Mesenchymal stem cell (in vitro differentiated cells and primary cell): ENCODE measurements around the gene SAMD4B.
A peak's percentile ranks its signal among the peaks of the same experiment; 100 is the strongest.

Experiments used
- DNase-seq: peaks from one replicate; pipeline ENCODE4 v3.0.0-alpha.2; 2013
- H2AFZ ChIP-seq: one replicate; pipeline ENCODE4 v1.6.1; 2013; ENCODE audit warnings: low read depth, mild to moderate bottlenecking, control low read depth, inconsistent platforms, low read length, moderate library complexity
- H2AK5ac ChIP-seq: 2 replicates; pipeline ENCODE4 v1.6.1; 2013; ENCODE audit warnings: low read length, moderate library complexity, mild to moderate bottlenecking, inconsistent platforms; ENCODE audit not compliant: severe bottlenecking
- H2BK120ac ChIP-seq: one replicate; pipeline ENCODE4 v1.6.1; 2013; ENCODE audit warnings: low read depth, mild to moderate bottlenecking, inconsistent platforms, low read length, moderate library complexity
- H2BK12ac ChIP-seq, 2 experiments: one replicate each; pipeline ENCODE4 v1.6.1; 2013; ENCODE audit warnings: inconsistent platforms in 2 of 2, low read length in 2 of 2, mild to moderate bottlenecking in 2 of 2, moderate library complexity in 2 of 2, control low read depth in 1 of 2
- H2BK15ac ChIP-seq: one replicate; pipeline ENCODE4 v1.6.1; 2013; ENCODE audit warnings: mild to moderate bottlenecking, low read depth, inconsistent platforms; ENCODE audit not compliant: poor library complexity, severe bottlenecking
- H2BK5ac ChIP-seq: 2 replicates; pipeline ENCODE4 v1.6.1; 2013; ENCODE audit warnings: low read depth, mild to moderate bottlenecking, low read length, control low read depth, inconsistent platforms; ENCODE audit not compliant: poor library complexity, severe bottlenecking
- H3K14ac ChIP-seq, 2 experiments: one replicate each; pipeline ENCODE4 v1.6.1; 2013; ENCODE audit warnings: inconsistent platforms in 2 of 2, low read length in 2 of 2, control low read depth in 1 of 2, mild to moderate bottlenecking in 1 of 2, moderate library complexity in 1 of 2
- H3K18ac ChIP-seq, 2 experiments: one replicate each; pipeline ENCODE4 v1.6.1; 2013; ENCODE audit warnings: inconsistent platforms in 2 of 2, low read length in 2 of 2, control low read depth in 1 of 2, low read depth in 1 of 2, mild to moderate bottlenecking in 1 of 2
- H3K23ac ChIP-seq, 2 experiments: one replicate each; pipeline ENCODE4 v1.6.1; 2013; ENCODE audit warnings: inconsistent platforms in 2 of 2, low read length in 2 of 2, mild to moderate bottlenecking in 2 of 2, moderate library complexity in 2 of 2, control low read depth in 1 of 2
- H3K27ac ChIP-seq: 2 replicates; pipeline ENCODE4 v1.5.1; 2013; ENCODE audit warnings: mild to moderate bottlenecking, moderate library complexity, low read length, control low read depth, inconsistent platforms; ENCODE audit not compliant: poor library complexity, severe bottlenecking
- H3K27me3 ChIP-seq, 2 experiments: 2 replicates each; pipeline versions ENCODE4 v1.6.1 to v1.7.0; 2013; ENCODE audit warnings: low read length in 2 of 2, mild to moderate bottlenecking in 2 of 2, moderate library complexity in 2 of 2, control low read depth in 1 of 2, inconsistent platforms in 1 of 2; ENCODE audit not compliant: control insufficient read depth in 1 of 2, insufficient read depth in 1 of 2
- H3K36me3 ChIP-seq, 2 experiments: 2 replicates each; pipeline versions ENCODE4 v1.6.1 to v1.7.0; 2013; ENCODE audit warnings: low read length in 2 of 2, control low read depth in 1 of 2, inconsistent platforms in 1 of 2, low read depth in 1 of 2, mild to moderate bottlenecking in 1 of 2; ENCODE audit not compliant: insufficient read depth in 2 of 2, control insufficient read depth in 1 of 2
- H3K4ac ChIP-seq, 2 experiments: one replicate each; pipeline ENCODE4 v1.6.1; 2013; ENCODE audit warnings: inconsistent platforms in 2 of 2, low read length in 2 of 2, mild to moderate bottlenecking in 2 of 2, moderate library complexity in 2 of 2, control low read depth in 1 of 2, low read depth in 1 of 2
- H3K4me1 ChIP-seq: 2 replicates; pipeline ENCODE4 v1.6.1; 2013; ENCODE audit warnings: low read depth, low read length, control low read depth; ENCODE audit not compliant: control insufficient read depth, insufficient read depth
- H3K4me2 ChIP-seq: 2 replicates; pipeline ENCODE4 v1.6.1; 2013; ENCODE audit warnings: low read length, mild to moderate bottlenecking, inconsistent platforms; ENCODE audit not compliant: poor library complexity, severe bottlenecking
- H3K4me3 ChIP-seq, 2 experiments: 2 replicates each; pipeline versions ENCODE4 v1.5.1 to v1.7.0; 2013; ENCODE audit warnings: low read length in 2 of 2, mild to moderate bottlenecking in 2 of 2, control low read depth in 1 of 2, low read depth in 1 of 2; ENCODE audit not compliant: insufficient read depth in 1 of 2
- H3K79me1 ChIP-seq: replicated peaks from 2 replicates; pipeline ENCODE4 v1.6.1; 2013; ENCODE audit warnings: mild to moderate bottlenecking, control low read depth, low read length, inconsistent platforms; ENCODE audit not compliant: poor library complexity, severe bottlenecking
- H3K9ac ChIP-seq: 2 replicates; pipeline ENCODE4 v1.7.0; 2013; ENCODE audit warnings: mild to moderate bottlenecking, low read length, moderate library complexity
- H3K9me3 ChIP-seq: 2 replicates; pipeline ENCODE4 v1.7.0; 2013; ENCODE audit warnings: mild to moderate bottlenecking, low read length; ENCODE audit not compliant: control insufficient read depth
- H4K8ac ChIP-seq: one replicate; pipeline ENCODE4 v1.6.1; 2013; ENCODE audit warnings: inconsistent platforms, mild to moderate bottlenecking, low read length, moderate library complexity
- H4K91ac ChIP-seq: one replicate; pipeline ENCODE4 v1.6.1; 2013; ENCODE audit warnings: mild to moderate bottlenecking, low read length, inconsistent platforms
- WGBS: methylation state at CpG from one replicate; pipeline ENCODE4 v1.1.7; 2013; ENCODE audit warnings: mixed read lengths; 5-methylcytosine and 5-hydroxymethylcytosine counted together

SAMD4B gene

DNA sequence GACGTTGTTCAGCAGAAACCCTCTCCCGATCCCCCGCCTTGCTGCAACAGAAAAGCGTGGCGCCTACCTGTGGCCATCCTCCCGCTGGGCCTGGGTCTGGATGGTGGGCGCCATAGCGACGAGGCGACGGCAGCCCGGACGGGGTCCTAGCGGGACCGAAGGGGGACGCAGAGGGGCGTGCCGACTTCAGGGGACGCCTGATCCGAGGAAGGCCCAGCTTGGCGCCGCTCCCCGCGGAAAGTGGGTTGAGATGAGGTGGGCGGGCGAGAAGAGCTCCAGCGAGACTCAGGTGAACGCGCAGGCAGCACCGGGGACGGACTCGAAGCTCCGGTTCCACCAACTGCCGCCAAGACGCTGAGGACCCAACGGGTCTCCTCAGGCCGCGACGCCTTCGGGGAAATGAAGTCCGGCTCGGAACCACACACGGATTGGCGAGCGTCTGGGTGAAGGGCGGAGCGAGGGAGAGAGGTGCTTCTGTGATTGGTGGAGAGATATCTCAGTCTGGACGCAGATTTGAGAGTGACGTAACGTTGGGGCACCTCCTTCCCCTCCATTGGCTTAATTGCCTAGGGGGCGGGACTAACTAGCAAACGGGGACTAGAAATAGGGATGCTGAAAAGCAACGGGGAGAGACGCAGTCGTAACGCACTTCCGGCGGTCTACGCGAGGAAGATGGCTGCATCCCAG lies 48.7 kb downstream of the SAMD4B start, which contains the start of the genes MED29 and PAF1:
MED29 (plus strand) TSS at position 628 of the 687 bp plus-strand sequence; CDS start at position 673, 45 bp downstream.
PAF1 (minus strand) TSS at position 356 of the 687 bp plus-strand sequence; CDS start at position 114, 242 bp downstream.
- peak within 1 kb of the TSS; percentile 79 for H3K4me2 ChIP-seq
- peak within 1 kb of the TSS; percentile 90 for H4K91ac ChIP-seq
- peak within 1 kb of the TSS; percentile 69 to 88 for H3K4ac ChIP-seq
- peak within 1 kb of the TSS; percentile 93 for H4K8ac ChIP-seq
- peak within 1 kb of the TSS in 1 of 2 experiments; percentile 46 for H3K23ac ChIP-seq
- peak within 1 kb of the TSS; percentile 97 for H3K27ac ChIP-seq
- no peaks in the 10 kb centered on the region for H3K27me3 ChIP-seq
- no peaks in the 10 kb centered on the region for H3K9me3 ChIP-seq
- peak within 1 kb of the TSS; percentile 88 for H2BK5ac ChIP-seq
- peak within 1 kb of the TSS; percentile 94 for H2BK15ac ChIP-seq
- H3K9ac ChIP-seq, result peak within 1 kb of the TSS; percentile 98
- peak within 1 kb of the TSS; percentile 9 to 85 for H3K14ac ChIP-seq
- DNase-seq, result peak; percentile 100
- peak within 1 kb of the TSS; percentile 96 to 99 for H3K18ac ChIP-seq
- WGBS, result under 1% methylated on average over 60 of the region's 60 CpGs
- H2BK120ac ChIP-seq, result peak within 1 kb of the TSS; percentile 78
- H3K4me3 ChIP-seq, result peak within 1 kb of the TSS; percentile 88 to 100
- H2AK5ac ChIP-seq, result peak within 1 kb of the TSS; percentile 46
- peaks cover 48 to 62% of the 10 kb centered on the region in 2 experiments for H3K36me3 ChIP-seq
- H3K79me1 ChIP-seq, result peaks cover 29% of the 10 kb centered on the region
- H3K4me1 ChIP-seq, result peaks cover 15% of the 10 kb centered on the region
- H2BK12ac ChIP-seq, result no peak within 1 kb of the TSS
- peak within 1 kb of the TSS; percentile 94 for H2AFZ ChIP-seq

DNA sequence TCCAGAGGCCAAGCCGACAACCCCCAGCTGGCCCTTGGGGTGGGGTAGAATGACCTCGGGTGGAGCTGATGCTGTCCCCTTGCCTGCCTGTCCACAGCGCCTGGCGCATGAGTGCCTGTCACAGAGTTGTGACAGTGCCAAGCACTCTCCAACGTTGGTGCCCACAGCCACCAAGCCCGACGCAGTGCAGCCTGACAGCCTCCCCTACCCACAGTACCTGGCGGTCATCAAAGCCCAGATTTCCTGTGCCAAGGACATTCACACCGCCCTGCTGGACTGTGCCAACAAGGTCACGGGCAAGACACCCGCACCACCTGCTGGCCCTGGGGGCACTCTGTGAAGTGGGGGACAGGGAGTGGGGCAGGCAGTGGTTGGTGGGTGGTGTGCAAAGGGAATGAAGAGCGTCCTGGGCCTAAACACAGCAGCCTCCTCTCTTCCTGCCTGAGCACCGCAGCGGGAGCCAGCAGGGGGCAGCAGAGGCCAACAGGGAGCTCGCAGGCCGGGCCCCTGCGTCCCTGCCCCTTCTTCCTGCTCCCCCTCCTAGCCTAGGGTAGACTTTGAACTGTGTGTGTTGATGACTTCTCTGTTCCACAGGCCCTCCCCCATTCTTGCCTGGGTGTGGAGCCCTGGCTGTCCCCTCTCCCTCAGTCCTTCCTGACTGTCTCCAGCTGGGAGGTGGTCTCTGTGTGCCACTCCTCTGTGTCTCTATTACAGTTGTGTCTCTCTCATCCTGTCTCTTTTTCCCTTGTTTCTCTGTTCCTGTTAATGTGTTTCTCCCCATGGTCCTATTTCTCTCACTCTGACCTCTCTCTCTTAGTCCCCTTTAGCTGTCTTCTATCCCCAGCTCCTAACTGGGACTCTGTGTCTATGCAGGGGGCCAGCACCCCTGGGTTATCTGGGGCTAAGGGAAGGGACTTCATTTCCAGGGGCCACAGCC lies 55.4 kb downstream of the SAMD4B start:
- Histone ChIP-seq H3K4me2 (no peak overlapping the region), H3K36me3 (peaks cover 32 to 37% of the 10 kb centered on the region in 2 experiments), H3K9me3 (no peaks in the 10 kb centered on the region), H3K27ac (peak overlapping the region; percentile 1), H3K18ac (peak overlapping the region; percentile 4 to 77), H3K4me1 (peaks cover 20% of the 10 kb centered on the region), H3K4me3 (peak overlapping the region in 1 of 2 experiments; percentile 19), H3K27me3 (no peaks in the 10 kb centered on the region), H2BK15ac (peak overlapping the region; percentile 39), H2BK12ac (peak overlapping the region; percentile 73 to 80), H3K23ac (no peak overlapping the region), H2AFZ (no peak overlapping the region), H3K14ac (no peak overlapping the region), H4K8ac (peak overlapping the region; percentile 87), H3K79me1 (peaks cover 20% of the 10 kb centered on the region), H3K4ac (peak overlapping the region; percentile 49 to 63), H3K9ac (peak overlapping the region; percentile 89), H2AK5ac (no peak overlapping the region), H4K91ac (peak overlapping the region; percentile 90), H2BK120ac (peak overlapping the region; percentile 88), H2BK5ac (no peak overlapping the region)
- 68% methylated on average over 11 of the region's 17 CpGs for WGBS
- DNase-seq, result peak; percentile 90

GRCh38 chr19:39398297-39398864 lies 56.2 kb downstream of the SAMD4B start:
- 67% methylated on average over 11 of the region's 11 CpGs for WGBS
- H3K4me2 ChIP-seq, result no peak overlapping the region
- peak overlapping the region in 1 of 2 experiments; percentile 19 for H3K4me3 ChIP-seq

More at GRCh38 chr19:39398297-39398864, 56.2 kb downstream of the SAMD4B start:
- Histone ChIP-seq H3K23ac (no peak overlapping the region), H3K14ac (no peak overlapping the region), H3K4me1 (peaks cover 27% of the 10 kb centered on the region), H3K27ac (no peak overlapping the region), H3K36me3 (peaks cover 28 to 37% of the 10 kb centered on the region in 2 experiments), H2AK5ac (no peak overlapping the region), H2BK12ac (peak overlapping the region; percentile 2 to 73), H4K8ac (peak overlapping the region; percentile 4), H3K9ac (peak overlapping the region; percentile 89), H2BK5ac (no peak overlapping the region), H2AFZ (no peak overlapping the region), H2BK120ac (peak overlapping the region; percentile 88), H2BK15ac (peak overlapping the region; percentile 39), H4K91ac (peak overlapping the region; percentile 22), H3K18ac (peak overlapping the region; percentile 4 to 58), H3K79me1 (peaks cover 18% of the 10 kb centered on the region), H3K4ac (peak overlapping the region; percentile 49 to 63), H3K27me3 (no peaks in the 10 kb centered on the region), H3K9me3 (no peaks in the 10 kb centered on the region)
- peak; percentile 92 for DNase-seq
